BJ (cell line): ENCODE results near the gene LIMK1. TPM values are rescaled to one million over a fixed set of nuclear protein-coding genes. Genes with fewer than 3 reads are reported as not detected.

ENCODE experiments used
- CTCF ChIA-PET: fragments of 350-600 bp; formaldehyde crosslinking; extraction: SDS; loops from one replicate; lab custom pipeline; 2021; ENCODE audit warnings: antibody characterized with exemption, inconsistent platforms; lab: Yijun Ruan, JAX
- POLR2A ChIA-PET: fragments of 300-600 bp; sonication (Branson Sonifier 250); formaldehyde crosslinking; extraction: SDS; loops from one replicate; lab custom pipeline; 2021; ENCODE audit warnings: antibody characterized with exemption; lab: Charles Lee
- DNase-seq: peaks from one replicate; pipeline ENCODE4 v3.0.0-alpha.2; 2011; ENCODE audit warnings: low read depth
- H3K27me3 ChIP-seq: 2 replicates; pipeline ENCODE4 v1.6.0; 2011; ENCODE audit warnings: low read length; ENCODE audit not compliant: control insufficient read depth, insufficient read depth
- H3K36me3 ChIP-seq: 2 replicates; pipeline ENCODE4 v1.5.1; 2011; ENCODE audit warnings: low read length; ENCODE audit not compliant: control insufficient read depth, insufficient read depth
- H3K4me3 ChIP-seq: 2 replicates; pipeline ENCODE4 v1.5.1; 2011; ENCODE audit warnings: low read depth, mild to moderate bottlenecking, control low read depth, low read length
- CTCF ChIP-seq: IDR thresholded peaks from 2 replicates; pipeline ENCODE4 v1.5.1; 2011; ENCODE audit warnings: low read depth, mild to moderate bottlenecking, control low read depth, inconsistent platforms, low read length, moderate library complexity; ENCODE audit not compliant: insufficient read depth
- polyA plus RNA-seq: library from polyadenylated mRNA; depleted of rRNA; stranded (reverse); fragments of >200 nt; gene quantifications from 2 replicates; pipeline ENCODE4 v1.2.3, GENCODE V29; 2011

Gene LIMK1
- polyA plus RNA-seq, 1 experiment, result 45.7 TPM

DNA sequence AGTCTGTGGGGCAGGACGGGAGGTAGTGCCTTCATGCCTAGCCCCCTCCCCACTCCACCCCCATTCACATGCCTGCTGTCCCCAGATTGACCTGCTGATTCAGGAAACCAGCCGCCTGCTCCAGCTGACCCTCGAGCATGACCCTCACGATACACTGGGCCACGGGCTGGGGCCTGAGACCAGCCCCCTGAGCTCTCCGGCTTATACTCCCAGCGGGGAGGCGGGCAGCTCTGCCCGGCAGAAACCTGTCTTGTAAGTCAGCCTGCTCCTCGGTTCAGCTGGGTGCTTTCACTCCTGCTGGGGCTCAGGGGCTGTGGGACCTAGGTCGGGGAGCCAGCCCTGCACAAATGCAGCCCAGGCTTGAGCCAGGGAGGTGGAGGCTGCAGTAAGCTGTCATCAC lies 22.4 kb downstream of the LIMK1 start:
- no peaks in the 10 kb centered on the region for H3K27me3 ChIP-seq
- CTCF ChIA-PET, result interaction anchor here (0.6 to 0.7 kb wide), 2 partner anchors 12 to 295 kb away, joined by 3 read pairs; no protein-coding TSS in a partner anchor
- no peak overlapping the region for H3K4me3 ChIP-seq
- no peak for TF ChIP-seq CTCF
- POLR2A ChIA-PET, result no interaction called here
- no peak for DNase-seq
- peaks cover 35% of the 10 kb centered on the region for H3K36me3 ChIP-seq

- ChIA-PET CTCF (interaction anchor here (0.6 to 0.7 kb wide), 2 partner anchors 13 to 294 kb away, joined by 3 read pairs; no protein-coding TSS in a partner anchor), POLR2A (no interaction called here)
- Histone ChIP-seq H3K27me3 (no peaks in the 10 kb centered on the region), H3K36me3 (peaks cover 38% of the 10 kb centered on the region), H3K4me3 (no peak overlapping the region)
- TF ChIP-seq CTCF, result no peak
- DNase-seq, result no peak
Measured at GRCh38 chr7:74106846-74107245, 23.2 kb downstream of the LIMK1 start.

GRCh38 chr7:74115326-74115725 lies 31.7 kb downstream of the LIMK1 start:
- POLR2A ChIA-PET, result no interaction called here
- no peak overlapping the region for H3K4me3 ChIP-seq
- H3K36me3 ChIP-seq, result peaks cover 25% of the 10 kb centered on the region
- CTCF ChIA-PET, result no interaction called here
- DNase-seq, result no peak
- TF ChIP-seq CTCF, result no peak
- no peaks in the 10 kb centered on the region for H3K27me3 ChIP-seq

DNA sequence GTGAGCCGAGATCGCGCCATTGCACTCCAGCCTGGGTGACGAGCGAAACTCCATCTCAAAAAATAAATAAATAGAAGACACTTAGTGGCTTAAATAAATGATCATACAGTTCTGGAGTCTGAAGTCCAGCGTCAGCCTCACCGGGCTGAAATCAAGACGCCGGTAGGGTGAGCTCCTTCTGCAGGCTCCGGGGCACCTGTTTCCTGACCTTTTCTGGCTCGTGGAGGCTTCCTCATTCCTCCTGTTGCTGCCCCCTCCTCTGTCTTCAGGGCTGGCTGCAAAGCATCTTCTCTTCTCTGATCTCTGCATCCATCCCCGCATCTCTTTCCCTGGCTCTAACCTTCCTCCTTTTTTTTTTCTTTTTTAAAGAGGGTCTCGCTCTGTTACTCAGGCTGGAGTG lies 32.8 kb downstream of the LIMK1 start:
- ChIA-PET CTCF (interaction anchor here (0.6 kb wide), 1 partner anchor 286 kb away, joined by 3 read pairs; no protein-coding TSS in a partner anchor), POLR2A (no interaction called here)
- H3K4me3 ChIP-seq, result no peak overlapping the region
- no peak for TF ChIP-seq CTCF
- no peak for DNase-seq
- no peaks in the 10 kb centered on the region for H3K27me3 ChIP-seq
- peaks cover 31% of the 10 kb centered on the region for H3K36me3 ChIP-seq

DNA sequence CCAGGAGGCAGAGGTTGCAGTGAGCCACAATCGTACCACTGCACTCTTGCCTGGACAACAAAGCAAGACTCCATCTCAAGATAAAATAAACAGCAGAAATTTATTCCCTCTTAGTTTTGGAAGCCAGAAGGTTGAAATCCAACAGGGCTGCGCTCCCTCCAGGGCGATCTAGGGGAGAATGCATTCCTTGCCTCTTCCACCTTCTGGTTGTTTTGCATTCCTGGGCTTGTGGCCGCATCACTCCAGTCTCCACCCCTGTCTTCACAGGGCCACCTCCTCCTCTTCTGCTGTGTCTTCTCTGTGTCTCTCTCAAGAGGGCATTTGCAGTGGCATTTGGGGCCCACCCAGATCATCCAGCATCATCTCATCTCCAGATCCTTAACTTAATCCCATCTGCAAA lies 36.2 kb downstream of the LIMK1 start:
- CTCF ChIA-PET, result no interaction called here
- no peak for DNase-seq
- Histone ChIP-seq H3K4me3 (no peak overlapping the region), H3K27me3 (no peaks in the 10 kb centered on the region), H3K36me3 (peaks cover 20% of the 10 kb centered on the region)
- POLR2A ChIA-PET, result no interaction called here
- no peak for TF ChIP-seq CTCF
